HepG2 (cell line): ENCODE data around the gene TCF20. TPM values are rescaled to one million over a fixed set of nuclear protein-coding genes. Genes with fewer than 3 reads are reported as not detected.
A peak's percentile ranks its signal among the peaks of the same experiment; 100 is the strongest.

ENCODE experiments used
- ARID2 ChIP-seq: sonication (generic); formaldehyde crosslinking; IDR thresholded peaks from 2 replicates; pipeline ENCODE4 v1.8.1; 2022; ENCODE audit warnings: mild to moderate bottlenecking, missing genetic modification reagents, borderline replicate concordance
- HOXA9 ChIP-seq: sonication (generic); formaldehyde crosslinking; IDR thresholded peaks from 2 replicates; pipeline ENCODE4 v1.8.1; 2022; ENCODE audit warnings: missing genetic modification reagents, mild to moderate bottlenecking, moderate library complexity, borderline replicate concordance
- MAZ ChIP-seq, 2 experiments: sonication (generic) in 1 of 2; formaldehyde crosslinking in 1 of 2; IDR thresholded peaks; 2 replicates each; pipeline versions ENCODE4 v1.5.0 to v1.6.1; 2012 to 2020; ENCODE audit warnings: low read depth in 2 of 2, mild to moderate bottlenecking in 2 of 2, borderline replicate concordance in 1 of 2, improper control_type of control experiment in 1 of 2, low read length in 1 of 2, missing genetic modification reagents in 1 of 2, moderate library complexity in 1 of 2
- PAF1 ChIP-seq: IDR thresholded peaks from 2 replicates; pipeline ENCODE4 v1.6.1; 2016; ENCODE audit warnings: missing genetic modification reagents, missing compliant biosample characterization
- SP140L ChIP-seq: sonication (generic); formaldehyde crosslinking; IDR thresholded peaks from 2 replicates; pipeline ENCODE4 v1.4.0; 2020; ENCODE audit warnings: missing genetic modification reagents, borderline replicate concordance
- SYNCRIP ChIP-seq: fragments of 200-400 bp; formaldehyde crosslinking; IDR thresholded peaks from 2 replicates; pipeline ENCODE4 v1.6.1; 2018; ENCODE audit warnings: mild to moderate bottlenecking, low read depth, low read length; ENCODE audit not compliant: insufficient read depth
- ZBTB1 ChIP-seq: sonication (generic); formaldehyde crosslinking; IDR thresholded peaks from 2 replicates; pipeline ENCODE4 v1.4.0; 2020; ENCODE audit warnings: missing genetic modification reagents, borderline replicate concordance
- ZNF430 ChIP-seq: sonication (generic); formaldehyde crosslinking; IDR thresholded peaks from 2 replicates; pipeline ENCODE4 v1.9.0; 2021; ENCODE audit warnings: mild to moderate bottlenecking, missing genetic modification reagents
- ZNF563 ChIP-seq: sonication (generic); formaldehyde crosslinking; IDR thresholded peaks from 2 replicates; pipeline ENCODE4 v1.8.0; 2022; ENCODE audit warnings: mild to moderate bottlenecking, moderate library complexity, missing genetic modification reagents
- ZNF746 ChIP-seq: sonication (generic); formaldehyde crosslinking; IDR thresholded peaks from 2 replicates; pipeline ENCODE4 v1.8.0; 2022; ENCODE audit warnings: mild to moderate bottlenecking, missing genetic modification reagents
- ZNF749 ChIP-seq: sonication (generic); formaldehyde crosslinking; IDR thresholded peaks from 2 replicates; pipeline ENCODE4 v1.8.0; 2022; ENCODE audit warnings: mild to moderate bottlenecking, missing genetic modification reagents, moderate library complexity, borderline replicate concordance
- polyA plus RNA-seq, 8 experiments: library from polyadenylated mRNA; depleted of rRNA in 3 of 8; stranded (reverse) in 7 of 8; unstranded in 1 of 8; fragments of >200 nt; fragmentation: Illumina TruSeq in 4 of 8; extraction: Trizol in 4 of 8; gene quantifications; 2 replicates each; pipeline versions ENCODE4 v1.2.1 to v1.2.3, GENCODE V29; 2011 to 2016; ENCODE audit warnings: low read depth in 4 of 8, missing spikeins in 1 of 8, mixed read lengths in 1 of 8; ENCODE audit not compliant: insufficient read depth in 1 of 8
- total RNA-seq, 5 experiments: library from RNA; depleted of rRNA; stranded (reverse); fragments of >200 nt; fragmentation: Illumina TruSeq; extraction: Trizol; gene quantifications; 2 replicates each; pipeline ENCODE4 v1.2.3, GENCODE V29; 2016; ENCODE audit warnings: low read depth in 1 of 5
- TF ChIP-seq, protein P1 (sequence below): sonication (generic); formaldehyde crosslinking; IDR thresholded peaks from 2 replicates; pipeline ENCODE4 v1.5.0; 2020; ENCODE audit warnings: mild to moderate bottlenecking, missing genetic modification reagents
- TF ChIP-seq, protein P2 (sequence below): sonication (generic); formaldehyde crosslinking; IDR thresholded peaks from 2 replicates; pipeline ENCODE4 v1.5.0; 2020; ENCODE audit warnings: mild to moderate bottlenecking, missing genetic modification reagents
- TF ChIP-seq, protein P3 (sequence below): sonication (generic); formaldehyde crosslinking; IDR thresholded peaks from 2 replicates; pipeline ENCODE4 v1.9.0; 2021; ENCODE audit warnings: missing genetic modification reagents, mild to moderate bottlenecking, borderline replicate concordance
- TF ChIP-seq, protein P4 (sequence below): sonication (generic); formaldehyde crosslinking; IDR thresholded peaks from 2 replicates; pipeline ENCODE4 v1.4.0; 2020; ENCODE audit warnings: missing genetic modification reagents
- TF ChIP-seq, protein P5 (sequence below): IDR thresholded peaks from 2 replicates; pipeline ENCODE4 v1.6.1; 2016; ENCODE audit warnings: low read depth, control low read depth

Gene TCF20
- total and polyA plus RNA-seq, 2 of the 13 experiments (the other 11 are each of a cell fraction or from before 2014, with no cell fraction given) = 12.8 to 23.7 TPM

DNA sequence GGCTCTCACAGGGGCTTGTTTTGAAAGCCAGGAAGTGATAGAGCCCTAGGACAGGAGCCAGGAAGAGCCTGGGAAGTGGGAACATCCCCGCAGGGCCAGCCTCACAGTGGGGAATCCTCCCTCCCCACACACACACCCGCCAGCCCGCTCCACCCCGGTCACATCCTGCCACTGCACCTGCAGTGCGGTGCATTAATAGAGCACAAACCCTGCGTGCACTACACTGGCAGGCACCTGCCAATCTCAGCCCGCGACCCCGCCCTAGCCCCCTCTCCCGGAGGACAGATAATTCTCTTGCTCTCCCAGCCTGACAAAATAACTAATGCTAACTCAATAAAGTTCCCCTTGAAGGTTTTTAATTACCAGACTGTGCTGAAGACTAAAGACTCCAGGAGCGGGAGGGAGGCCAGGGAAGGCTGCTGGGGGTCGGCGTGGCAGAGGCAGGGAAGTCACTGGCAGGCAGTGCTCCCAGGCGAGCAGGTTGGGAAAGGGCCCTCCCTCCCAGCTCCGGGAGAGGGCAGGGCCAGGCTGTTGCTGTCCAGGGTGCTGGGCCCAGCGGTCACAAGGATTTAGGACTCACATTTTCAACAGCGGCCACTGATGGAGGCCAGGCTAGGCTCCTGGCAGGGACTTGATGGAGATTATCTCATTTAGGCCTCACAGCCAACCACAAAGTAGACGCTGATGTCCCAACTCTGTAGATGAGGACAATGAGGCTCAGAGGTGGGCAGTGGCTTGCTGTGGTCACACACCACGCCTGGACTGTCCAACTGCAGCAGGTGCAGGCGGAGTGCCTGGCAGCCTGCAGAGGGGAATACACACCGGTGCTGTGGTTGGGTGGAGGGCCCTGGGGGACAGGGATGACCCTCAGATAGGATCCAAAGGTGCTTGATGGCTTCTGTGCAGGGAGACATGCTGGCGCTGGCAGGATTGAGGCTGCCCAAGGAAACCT, 23.9 kb upstream of the TCF20 start (continued):
- TF ChIP-seq ZNF563 = peak; percentile 57; the same call in 1 of the 2 replicates
- TF ChIP-seq HOXA9 (CRISPR knock-in tag) = no peak
- TF ChIP-seq, protein P1, sequence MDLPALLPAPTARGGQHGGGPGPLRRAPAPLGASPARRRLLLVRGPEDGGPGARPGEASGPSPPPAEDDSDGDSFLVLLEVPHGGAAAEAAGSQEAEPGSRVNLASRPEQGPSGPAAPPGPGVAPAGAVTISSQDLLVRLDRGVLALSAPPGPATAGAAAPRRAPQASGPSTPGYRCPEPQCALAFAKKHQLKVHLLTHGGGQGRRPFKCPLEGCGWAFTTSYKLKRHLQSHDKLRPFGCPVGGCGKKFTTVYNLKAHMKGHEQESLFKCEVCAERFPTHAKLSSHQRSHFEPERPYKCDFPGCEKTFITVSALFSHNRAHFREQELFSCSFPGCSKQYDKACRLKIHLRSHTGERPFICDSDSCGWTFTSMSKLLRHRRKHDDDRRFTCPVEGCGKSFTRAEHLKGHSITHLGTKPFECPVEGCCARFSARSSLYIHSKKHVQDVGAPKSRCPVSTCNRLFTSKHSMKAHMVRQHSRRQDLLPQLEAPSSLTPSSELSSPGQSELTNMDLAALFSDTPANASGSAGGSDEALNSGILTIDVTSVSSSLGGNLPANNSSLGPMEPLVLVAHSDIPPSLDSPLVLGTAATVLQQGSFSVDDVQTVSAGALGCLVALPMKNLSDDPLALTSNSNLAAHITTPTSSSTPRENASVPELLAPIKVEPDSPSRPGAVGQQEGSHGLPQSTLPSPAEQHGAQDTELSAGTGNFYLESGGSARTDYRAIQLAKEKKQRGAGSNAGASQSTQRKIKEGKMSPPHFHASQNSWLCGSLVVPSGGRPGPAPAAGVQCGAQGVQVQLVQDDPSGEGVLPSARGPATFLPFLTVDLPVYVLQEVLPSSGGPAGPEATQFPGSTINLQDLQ = no peak
- TF ChIP-seq ZBTB1 (CRISPR knock-in tag) = peak; percentile 53; the same call in 1 of the 2 replicates
- TF ChIP-seq, protein P2, sequence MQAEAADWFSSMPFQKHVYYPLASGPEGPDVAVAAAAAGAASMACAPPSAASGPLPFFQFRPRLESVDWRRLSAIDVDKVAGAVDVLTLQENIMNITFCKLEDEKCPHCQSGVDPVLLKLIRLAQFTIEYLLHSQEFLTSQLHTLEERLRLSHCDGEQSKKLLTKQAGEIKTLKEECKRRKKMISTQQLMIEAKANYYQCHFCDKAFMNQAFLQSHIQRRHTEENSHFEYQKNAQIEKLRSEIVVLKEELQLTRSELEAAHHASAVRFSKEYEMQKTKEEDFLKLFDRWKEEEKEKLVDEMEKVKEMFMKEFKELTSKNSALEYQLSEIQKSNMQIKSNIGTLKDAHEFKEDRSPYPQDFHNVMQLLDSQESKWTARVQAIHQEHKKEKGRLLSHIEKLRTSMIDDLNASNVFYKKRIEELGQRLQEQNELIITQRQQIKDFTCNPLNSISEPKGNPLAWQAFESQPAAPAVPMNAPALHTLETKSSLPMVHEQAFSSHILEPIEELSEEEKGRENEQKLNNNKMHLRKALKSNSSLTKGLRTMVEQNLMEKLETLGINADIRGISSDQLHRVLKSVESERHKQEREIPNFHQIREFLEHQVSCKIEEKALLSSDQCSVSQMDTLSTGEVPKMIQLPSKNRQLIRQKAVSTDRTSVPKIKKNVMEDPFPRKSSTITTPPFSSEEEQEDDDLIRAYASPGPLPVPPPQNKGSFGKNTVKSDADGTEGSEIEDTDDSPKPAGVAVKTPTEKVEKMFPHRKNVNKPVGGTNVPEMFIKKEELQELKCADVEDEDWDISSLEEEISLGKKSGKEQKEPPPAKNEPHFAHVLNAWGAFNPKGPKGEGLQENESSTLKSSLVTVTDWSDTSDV (CRISPR knock-in tag) = 0 out of 2 replicates have a peak, but pooled peaks have one; percentile 38
- TF ChIP-seq ZNF749 (CRISPR knock-in tag) = 0 out of 2 replicates have a peak, but pooled peaks have one; percentile 72
- TF ChIP-seq ZNF746 (CRISPR knock-in tag) = no peak
- TF ChIP-seq, protein P3, sequence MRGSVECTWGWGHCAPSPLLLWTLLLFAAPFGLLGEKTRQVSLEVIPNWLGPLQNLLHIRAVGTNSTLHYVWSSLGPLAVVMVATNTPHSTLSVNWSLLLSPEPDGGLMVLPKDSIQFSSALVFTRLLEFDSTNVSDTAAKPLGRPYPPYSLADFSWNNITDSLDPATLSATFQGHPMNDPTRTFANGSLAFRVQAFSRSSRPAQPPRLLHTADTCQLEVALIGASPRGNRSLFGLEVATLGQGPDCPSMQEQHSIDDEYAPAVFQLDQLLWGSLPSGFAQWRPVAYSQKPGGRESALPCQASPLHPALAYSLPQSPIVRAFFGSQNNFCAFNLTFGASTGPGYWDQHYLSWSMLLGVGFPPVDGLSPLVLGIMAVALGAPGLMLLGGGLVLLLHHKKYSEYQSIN = no peak
- TF ChIP-seq ZNF430 (CRISPR knock-in tag) = peak; percentile 72; the same call in 1 of the 2 replicates
- TF ChIP-seq SYNCRIP = no peak
- TF ChIP-seq MAZ (IDR thresholded peaks at IDR 0.05; ENCODE audit: borderline replicate concordance, low read depth, low read length) = 0 out of 2 replicates have a peak, but pooled peaks have one; percentile 40
- TF ChIP-seq MAZ (CRISPR knock-in tag; IDR thresholded peaks at IDR 0.05; ENCODE audit: low read depth) = peak; percentile 48
- no peak for TF ChIP-seq PAF1 (CRISPR knock-in tag)
- TF ChIP-seq ARID2 = no peak
- TF ChIP-seq, protein P4, sequence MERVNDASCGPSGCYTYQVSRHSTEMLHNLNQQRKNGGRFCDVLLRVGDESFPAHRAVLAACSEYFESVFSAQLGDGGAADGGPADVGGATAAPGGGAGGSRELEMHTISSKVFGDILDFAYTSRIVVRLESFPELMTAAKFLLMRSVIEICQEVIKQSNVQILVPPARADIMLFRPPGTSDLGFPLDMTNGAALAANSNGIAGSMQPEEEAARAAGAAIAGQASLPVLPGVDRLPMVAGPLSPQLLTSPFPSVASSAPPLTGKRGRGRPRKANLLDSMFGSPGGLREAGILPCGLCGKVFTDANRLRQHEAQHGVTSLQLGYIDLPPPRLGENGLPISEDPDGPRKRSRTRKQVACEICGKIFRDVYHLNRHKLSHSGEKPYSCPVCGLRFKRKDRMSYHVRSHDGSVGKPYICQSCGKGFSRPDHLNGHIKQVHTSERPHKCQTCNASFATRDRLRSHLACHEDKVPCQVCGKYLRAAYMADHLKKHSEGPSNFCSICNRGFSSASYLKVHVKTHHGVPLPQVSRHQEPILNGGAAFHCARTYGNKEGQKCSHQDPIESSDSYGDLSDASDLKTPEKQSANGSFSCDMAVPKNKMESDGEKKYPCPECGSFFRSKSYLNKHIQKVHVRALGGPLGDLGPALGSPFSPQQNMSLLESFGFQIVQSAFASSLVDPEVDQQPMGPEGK = peak; percentile 59
- TF ChIP-seq, protein P5, sequence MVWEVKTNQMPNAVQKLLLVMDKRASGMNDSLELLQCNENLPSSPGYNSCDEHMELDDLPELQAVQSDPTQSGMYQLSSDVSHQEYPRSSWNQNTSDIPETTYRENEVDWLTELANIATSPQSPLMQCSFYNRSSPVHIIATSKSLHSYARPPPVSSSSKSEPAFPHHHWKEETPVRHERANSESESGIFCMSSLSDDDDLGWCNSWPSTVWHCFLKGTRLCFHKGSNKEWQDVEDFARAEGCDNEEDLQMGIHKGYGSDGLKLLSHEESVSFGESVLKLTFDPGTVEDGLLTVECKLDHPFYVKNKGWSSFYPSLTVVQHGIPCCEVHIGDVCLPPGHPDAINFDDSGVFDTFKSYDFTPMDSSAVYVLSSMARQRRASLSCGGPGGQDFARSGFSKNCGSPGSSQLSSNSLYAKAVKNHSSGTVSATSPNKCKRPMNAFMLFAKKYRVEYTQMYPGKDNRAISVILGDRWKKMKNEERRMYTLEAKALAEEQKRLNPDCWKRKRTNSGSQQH (CRISPR knock-in tag) = peak; percentile 78; the same call in 1 of the 2 replicates
- no peak for TF ChIP-seq SP140L (CRISPR knock-in tag)
